Germinal center (tissue), 1 donor: ENCODE results near the gene VSIG1.

Experiments
- DNase-seq: peaks from one replicate; pipeline ENCODE4 v3.0.0; 2012; ENCODE audit warnings: mixed read lengths, low spot score

Gene VSIG1

GRCh38 chrX:108044554-108045256, at the start of gene VSIG1:
Gene VSIG1, plus strand, starts transcription at chrX:108045065. Its CDS starts 66 bp downstream, at chrX:108045131.
- no peak for DNase-seq

GRCh38 chrX:107996124-107996523, 48.7 kb upstream of the VSIG1 start:
- no peak for DNase-seq

GRCh38 chrX:108000751-108001150, 44.1 kb upstream of the VSIG1 start:
- no peak for DNase-seq

GRCh38 chrX:108001218-108001814, 43.5 kb upstream of the VSIG1 start:
- peak; percentile 9 for DNase-seq

GRCh38 chrX:108018656-108019381, 26.0 kb upstream of the VSIG1 start:
- no peak for DNase-seq

GRCh38 chrX:108019382-108019875, 25.4 kb upstream of the VSIG1 start:
- no peak for DNase-seq

- DNase-seq, result peak; percentile 10
Measured at GRCh38 chrX:108020631-108021030, 24.2 kb upstream of the VSIG1 start.

- DNase-seq, result no peak
Measured at GRCh38 chrX:108022491-108023089, 22.3 kb upstream of the VSIG1 start.

- no peak for DNase-seq
Measured at GRCh38 chrX:108025376-108025775, 19.5 kb upstream of the VSIG1 start.

- DNase-seq, result no peak
Measured at GRCh38 chrX:108025954-108026600, 18.8 kb upstream of the VSIG1 start.

- DNase-seq, result no peak
Measured at GRCh38 chrX:108028854-108029253, 16.0 kb upstream of the VSIG1 start.

- no peak for DNase-seq
Measured at GRCh38 chrX:108029928-108030711, 14.7 kb upstream of the VSIG1 start.

- DNase-seq, result no peak
Measured at GRCh38 chrX:108032944-108033343, 11.9 kb upstream of the VSIG1 start.

- DNase-seq, result no peak
Measured at GRCh38 chrX:108033890-108034289, 11.0 kb upstream of the VSIG1 start.

GRCh38 chrX:108034725-108035124, 10.1 kb upstream of the VSIG1 start:
- DNase-seq, result no peak

- no peak for DNase-seq
Measured at GRCh38 chrX:108036298-108036973, 8.4 kb upstream of the VSIG1 start.

GRCh38 chrX:108049649-108050048, 4.8 kb downstream of the VSIG1 start:
- DNase-seq, result no peak

GRCh38 chrX:108053218-108053617, 8.4 kb downstream of the VSIG1 start:
- no peak for DNase-seq

- DNase-seq, result no peak
Measured at GRCh38 chrX:108055546-108055945, 10.7 kb downstream of the VSIG1 start.

GRCh38 chrX:108059801-108060200, 14.9 kb downstream of the VSIG1 start:
- no peak for DNase-seq

- no peak for DNase-seq
Measured at GRCh38 chrX:108064001-108064400, 19.1 kb downstream of the VSIG1 start.
